Lower leg skin (tissue), 3 donors: Measurements from ENCODE around the gene CLNS1A.

Experiments used
- CTCF ChIP-seq, 3 donors: fragments of 450-650 bp; IDR thresholded peaks; one replicate each; pipeline ENCODE4 v1.5.1; 2016; ENCODE audit warnings: antibody characterized with exemption in 3 of 3, mild to moderate bottlenecking in 3 of 3, moderate library complexity in 2 of 3
- POLR2A ChIP-seq, 2 donors: fragments of 450-650 bp; IDR thresholded peaks; one replicate each; pipeline ENCODE4 v1.6.1; 2016 to 2017; ENCODE audit warnings: antibody characterized with exemption in 2 of 2, mild to moderate bottlenecking in 1 of 2, moderate library complexity in 1 of 2

- TF ChIP-seq CTCF (IDR thresholded peaks at IDR 0.05) (no peak), POLR2A (IDR thresholded peaks at IDR 0.05) (no peak)
Measured at GRCh38 chr11:77661670-77662069, 24.1 kb upstream of the CLNS1A start.
